GM19193 (cell line): ENCODE results near the gene CRADD.

Experiments used
- POLR2A ChIP-seq: IDR thresholded peaks from 4 replicates; pipeline ENCODE4 v1.6.1; 2011; ENCODE audit not compliant: insufficient read depth, insufficient read length; ENCODE audit errors: extremely low read depth

CRADD gene

DNA sequence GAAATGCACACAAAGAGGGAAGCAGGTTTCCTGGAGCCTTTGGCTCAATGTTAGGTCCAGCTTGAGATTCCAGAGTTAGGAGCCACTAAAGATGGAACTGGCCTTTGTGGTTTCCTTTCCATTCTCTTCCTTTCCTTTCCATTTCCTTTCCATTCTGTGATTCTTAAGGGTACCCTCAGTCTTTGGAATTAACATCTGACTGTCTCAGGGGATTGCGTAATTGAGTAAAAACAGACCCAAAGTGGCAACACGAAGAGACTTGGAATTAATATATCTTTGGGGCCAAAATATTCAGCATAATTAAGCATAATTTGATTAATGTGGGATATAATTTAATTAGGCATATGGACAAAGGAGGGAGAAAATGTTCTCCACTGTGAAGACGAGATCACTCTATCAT, 205.6 kb downstream of the CRADD start:
- TF ChIP-seq POLR2A = no peak

DNA sequence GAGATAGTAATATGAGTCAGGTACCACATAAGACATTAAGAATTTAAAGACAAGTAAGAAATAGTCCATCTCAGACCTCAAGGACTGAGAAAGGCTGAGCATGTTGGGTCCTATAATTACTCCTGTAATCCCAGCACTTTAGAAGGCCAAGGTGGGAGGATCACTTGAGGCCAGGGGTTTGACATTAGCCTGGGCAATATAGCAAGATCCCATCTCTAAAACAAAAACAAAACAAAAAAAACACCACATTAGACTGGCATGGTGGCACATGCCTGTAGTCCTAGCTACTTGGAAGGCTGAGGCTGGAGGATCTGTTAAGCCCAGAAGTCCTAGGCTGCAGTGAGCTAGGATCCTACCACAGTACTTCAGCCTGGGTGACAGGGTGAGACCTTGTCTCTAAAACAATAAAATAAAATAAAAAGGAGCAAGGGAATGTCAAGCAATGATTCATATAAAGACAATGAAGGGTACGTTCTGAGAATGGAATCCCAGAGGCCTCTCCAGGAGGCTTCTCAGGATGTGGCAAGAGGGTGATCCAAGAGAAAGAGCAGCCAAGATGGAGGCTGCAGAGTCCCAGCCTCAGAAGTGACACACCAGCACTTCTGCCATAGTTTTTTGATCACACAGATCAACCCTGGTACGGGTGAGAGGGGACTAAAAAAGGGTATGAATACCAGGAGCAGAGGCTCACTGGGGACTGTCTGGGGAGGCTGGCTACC, 206.4 kb downstream of the CRADD start:
- TF ChIP-seq POLR2A = no peak

DNA sequence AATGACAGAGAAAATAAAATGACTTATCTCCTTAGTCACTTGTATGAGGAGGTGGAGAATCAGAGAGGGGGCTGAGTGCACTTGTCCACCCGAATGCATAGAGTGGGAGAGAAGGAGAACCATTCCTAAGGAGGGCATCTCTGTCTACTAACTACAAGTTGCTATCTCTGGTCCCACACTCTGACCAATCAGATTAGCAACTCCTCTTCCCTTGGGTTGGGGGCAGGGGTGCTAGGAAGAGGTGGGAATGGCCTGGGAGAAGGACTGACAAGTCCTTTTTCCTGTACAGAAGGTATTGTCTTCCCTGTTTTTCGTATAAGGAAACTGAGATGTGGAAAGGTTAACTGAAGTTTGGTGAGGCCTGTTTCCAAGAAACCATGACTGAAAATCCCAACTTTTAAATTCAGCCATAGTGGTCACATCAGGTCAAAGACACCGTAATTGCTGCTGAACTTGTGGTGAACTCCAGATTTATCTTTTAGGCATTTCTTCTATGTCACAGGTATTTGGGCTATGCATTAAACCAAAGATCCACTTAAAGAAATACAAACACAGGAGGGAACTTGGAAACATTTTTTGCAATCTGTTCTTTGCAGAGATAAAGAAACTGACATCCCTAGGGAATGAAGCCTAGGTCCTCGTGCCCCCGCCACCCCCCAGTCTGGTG, 207.8 kb downstream of the CRADD start:
- no peak for TF ChIP-seq POLR2A

DNA sequence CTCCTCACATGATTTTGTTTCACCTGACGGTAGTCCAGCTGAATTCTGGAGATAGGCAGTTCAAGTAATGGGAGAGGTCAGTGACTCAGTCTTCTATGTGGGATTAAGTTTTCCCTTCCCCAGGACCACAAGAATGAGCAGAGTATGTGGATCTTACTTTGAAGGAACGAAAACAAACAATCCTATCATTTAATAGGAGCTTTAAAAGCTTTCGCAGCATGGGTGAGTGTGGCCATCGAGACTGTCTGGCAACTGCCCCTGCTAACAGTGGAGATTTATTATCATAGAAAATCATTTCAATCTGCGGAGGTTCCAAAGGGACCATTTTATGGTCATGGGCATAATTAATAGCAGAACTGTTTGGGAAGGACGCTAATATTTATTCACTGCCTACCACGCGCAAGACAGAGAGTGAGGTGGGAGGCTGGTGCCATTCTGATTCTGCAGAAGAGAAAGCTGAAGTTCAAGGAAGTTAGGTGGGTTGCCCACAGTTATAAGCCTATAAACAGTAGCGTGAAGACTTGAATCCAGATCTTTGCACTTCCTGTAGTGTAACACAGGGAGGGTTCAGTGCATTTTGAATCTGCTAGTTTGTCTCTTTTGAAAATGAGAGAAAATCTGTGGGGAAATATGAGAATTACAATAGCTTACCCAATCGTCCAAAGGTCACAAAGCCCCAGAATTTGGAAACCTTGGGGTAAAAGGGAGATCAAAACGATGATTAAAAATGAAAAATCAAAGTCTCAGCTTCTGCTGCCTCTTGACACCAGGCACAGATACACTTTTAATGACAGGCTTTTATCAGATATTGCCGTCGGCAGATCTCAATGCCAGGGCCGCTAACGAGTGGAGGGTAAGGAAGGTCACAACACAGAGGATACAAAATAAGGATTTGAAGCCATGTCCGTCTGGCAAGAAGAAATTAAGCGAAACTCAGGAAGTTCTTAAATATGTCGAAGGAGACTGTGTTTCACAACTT, 209.6 kb downstream of the CRADD start:
- TF ChIP-seq POLR2A = no peak

DNA sequence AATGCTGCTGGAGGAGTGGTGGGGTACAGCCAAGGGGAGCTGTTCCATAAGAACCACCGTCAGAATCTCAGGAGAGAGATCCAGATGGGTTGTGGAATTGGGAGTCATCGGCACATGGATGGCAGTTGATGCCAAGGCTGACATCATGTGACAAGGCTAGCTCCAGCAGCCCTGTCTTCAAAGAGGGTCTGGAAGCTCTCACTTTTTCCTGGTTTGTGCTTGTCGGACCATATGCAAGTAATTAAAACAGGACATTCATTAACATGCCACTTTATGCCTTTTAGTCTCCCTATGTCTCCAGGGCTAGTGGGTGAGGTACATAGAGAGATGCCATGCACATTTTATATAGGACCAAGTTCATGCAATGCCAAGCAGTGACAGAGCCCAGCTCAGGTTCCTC, 211.8 kb downstream of the CRADD start:
- no peak for TF ChIP-seq POLR2A

DNA sequence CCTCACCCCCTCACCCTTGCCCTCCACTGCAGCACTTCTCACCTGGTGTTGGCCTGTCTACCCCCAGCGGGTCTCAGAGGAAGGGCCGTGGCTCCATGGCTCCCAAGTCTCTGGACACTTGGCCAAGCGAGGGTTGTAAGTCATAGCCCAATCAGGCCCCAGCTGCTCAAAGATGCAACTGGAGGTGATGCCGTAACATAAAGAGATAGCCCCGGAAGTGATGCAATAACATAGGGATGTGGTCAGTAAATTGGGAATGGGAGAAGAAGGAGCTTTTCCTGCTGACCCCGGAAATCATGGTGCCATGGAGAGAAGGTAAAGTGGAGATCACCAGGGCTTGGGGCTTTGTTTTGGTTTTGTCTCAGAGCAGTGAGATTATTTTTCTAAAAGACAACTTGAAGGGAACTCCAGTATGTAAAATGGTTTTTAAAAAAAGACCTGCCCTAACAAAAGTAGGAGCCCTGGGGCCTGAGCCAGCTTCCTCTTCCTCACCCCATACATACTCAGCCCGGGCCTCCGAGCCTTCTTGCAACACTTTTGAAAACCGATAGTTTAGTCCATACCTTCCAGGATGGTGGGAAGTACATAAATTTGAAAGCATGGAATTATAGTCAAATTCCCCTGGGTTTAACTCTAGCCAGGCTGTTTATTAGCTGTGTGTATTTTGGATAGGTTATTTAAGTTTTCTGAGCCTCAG, 212.5 kb downstream of the CRADD start:
- no peak for TF ChIP-seq POLR2A

DNA sequence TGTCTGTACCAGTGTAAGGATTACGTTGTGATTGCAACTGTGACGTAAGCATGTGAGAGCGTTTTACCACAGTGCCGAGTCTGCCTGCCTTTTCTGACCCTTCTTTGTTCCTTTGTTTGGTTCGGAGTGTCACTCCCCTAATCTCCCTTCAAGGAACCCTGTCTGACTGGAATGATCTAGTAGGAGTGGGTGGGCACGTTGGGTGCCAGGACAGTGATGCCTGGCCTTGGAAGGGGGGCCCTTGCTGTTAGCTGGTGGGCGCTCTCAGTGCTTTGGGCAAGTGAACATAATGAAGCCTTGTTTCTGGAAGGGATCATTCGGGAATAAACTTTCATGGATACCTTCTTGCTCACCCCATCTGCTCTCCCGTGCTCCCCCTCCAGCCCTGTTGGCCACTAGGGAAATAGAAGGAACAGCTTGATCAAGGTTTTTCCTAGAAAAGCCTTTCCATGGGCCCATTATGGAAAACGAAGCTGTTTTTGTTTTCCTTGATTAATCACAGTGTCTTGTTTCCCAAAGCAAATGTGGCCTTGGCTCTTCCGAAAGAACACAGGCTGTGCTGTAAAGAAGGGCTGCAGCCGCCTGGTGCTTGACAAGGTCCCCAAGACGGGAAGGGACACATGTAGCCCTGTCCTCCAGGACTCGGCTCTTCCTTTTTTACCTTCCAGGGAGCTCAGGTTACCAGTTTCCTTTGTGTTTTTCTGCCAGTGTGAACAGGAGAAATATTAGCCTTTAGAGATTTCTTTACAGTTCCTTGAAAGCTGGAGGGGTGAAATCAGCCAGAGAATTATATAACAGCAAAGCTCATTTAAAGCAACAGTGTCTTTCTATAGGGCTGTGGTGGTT, 215.5 kb downstream of the CRADD start:
- no peak for TF ChIP-seq POLR2A

DNA sequence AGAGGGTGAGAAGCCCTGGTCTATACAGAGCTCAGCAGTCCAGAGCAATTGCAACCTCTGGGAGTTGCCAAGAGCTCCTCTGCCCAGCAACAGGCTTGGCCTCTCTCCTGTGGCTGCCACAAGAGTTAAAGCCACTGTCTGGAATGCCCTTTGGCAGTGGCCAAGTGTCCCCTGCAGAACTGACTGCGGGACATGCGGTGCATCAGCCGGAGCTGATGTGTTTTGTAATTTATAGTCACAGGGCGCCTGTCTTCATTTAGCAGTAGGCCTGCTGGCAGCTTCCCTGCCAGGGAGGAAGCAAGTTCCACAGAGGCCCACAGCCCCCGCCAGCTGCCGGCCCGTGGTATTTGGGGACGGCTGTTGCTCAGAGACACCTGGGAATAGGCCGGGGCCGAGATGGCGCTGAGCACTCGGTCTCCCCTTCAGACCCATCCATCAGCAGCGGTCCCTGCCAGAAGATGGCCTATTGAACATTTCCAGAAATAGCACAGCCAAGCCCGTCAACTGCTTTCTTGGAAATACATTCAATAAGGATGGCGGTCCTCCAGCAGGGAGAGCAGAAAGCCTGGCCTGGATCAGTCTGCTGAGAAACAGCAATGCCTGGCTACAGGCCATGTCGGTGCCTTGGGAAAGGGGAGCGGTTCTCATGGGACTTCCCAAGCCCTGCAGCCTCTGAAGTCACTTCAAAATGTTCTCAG, 217.4 kb downstream of the CRADD start:
- no peak for TF ChIP-seq POLR2A

DNA sequence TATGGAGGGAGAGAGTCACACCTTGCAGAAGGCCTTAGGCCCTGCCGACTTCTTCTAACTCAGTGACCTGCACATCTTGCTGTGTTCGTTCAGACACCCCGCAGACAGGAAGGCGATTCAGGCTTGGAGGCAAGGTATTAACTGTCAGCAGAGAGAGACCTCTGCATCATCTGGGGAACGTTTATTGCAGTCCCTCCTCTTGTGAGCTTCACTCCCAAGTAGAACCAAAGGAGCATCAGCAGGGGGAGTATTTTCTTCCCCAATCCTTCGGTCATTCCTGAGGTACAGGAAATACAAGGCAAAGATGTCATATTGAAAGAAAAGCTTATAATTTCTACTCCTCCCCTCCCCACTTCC, 217.9 kb downstream of the CRADD start:
- TF ChIP-seq POLR2A = no peak

DNA sequence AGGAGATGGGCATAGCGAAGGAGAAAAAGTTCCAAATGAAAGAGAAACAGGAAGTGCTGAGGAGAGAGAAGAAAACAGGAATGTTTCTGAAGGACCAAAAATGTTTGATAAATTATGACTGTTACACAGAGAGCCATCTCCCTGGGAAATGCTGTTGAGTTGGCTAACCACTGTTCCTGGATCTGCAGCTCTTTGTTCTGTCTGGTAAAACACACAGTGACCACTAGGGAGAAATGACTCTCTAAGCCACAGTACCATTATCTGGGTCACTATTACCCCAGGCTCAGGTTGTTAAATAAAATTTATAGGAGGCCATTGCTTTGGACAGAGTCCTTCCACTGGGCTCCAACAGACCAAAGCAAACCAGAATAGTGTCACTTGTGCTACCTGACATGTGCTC, 219.3 kb downstream of the CRADD start:
- no peak for TF ChIP-seq POLR2A

DNA sequence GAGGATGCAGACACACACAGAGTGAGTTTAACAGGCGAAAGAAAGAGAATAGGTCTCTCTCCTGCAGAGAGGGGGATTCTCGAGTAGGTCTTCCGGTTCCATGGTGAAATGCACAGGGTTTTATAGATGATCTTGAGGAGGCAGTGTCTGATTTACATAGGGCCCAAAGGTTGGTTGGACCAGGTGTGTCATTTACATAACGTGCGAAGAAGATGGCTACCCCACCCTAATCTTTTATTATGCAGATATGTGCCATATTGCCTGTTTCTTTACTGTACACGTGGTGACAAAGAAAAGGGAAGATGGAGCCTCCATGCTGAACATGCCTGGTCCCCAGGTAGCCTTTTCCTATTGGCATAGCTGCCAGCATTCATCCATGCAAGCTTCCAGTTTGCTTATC, 219.8 kb downstream of the CRADD start:
- TF ChIP-seq POLR2A = no peak

DNA sequence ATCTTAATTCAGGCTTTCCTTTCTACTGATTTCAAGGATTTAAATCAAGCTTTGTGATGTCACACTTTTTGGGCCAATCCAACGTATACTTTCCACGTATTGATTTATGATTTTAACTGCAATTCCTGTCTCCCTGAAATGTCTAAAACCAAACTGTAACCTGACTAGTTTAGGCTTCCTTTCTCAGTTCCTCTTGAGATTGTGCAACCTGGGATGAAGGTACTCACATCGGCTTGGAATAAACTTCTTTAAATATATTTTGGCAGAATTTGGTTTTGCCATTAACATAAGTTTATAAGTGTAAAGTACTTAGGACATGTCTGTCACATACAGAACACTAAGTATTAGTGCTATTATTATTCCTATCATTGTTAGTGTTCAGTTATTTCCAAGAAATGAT, 224.6 kb downstream of the CRADD start:
- TF ChIP-seq POLR2A = no peak

DNA sequence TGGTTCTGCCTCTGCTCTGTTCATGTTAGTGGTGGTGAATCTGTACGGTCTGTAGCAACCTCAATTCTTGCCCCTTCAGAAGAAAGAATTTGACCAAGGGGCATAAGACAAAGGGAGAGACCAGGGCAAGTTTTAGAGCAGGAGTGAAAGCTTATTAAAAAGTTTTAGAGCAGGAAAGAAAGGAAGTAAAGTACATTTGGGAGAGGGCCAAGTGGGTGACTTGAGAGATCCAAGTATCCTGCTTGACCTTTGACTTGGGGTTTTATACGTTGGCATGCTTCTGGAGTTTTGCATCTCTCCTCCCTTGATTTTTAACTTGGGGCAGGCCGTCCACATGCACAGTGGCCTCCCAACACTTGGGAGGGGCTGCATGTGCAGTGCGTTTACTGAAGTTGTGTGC, 225.0 kb downstream of the CRADD start:
- no peak for TF ChIP-seq POLR2A
